GM19438 (cell line): ENCODE measurements around the gene MRPL1.
A peak's percentile ranks its signal among the peaks of the same experiment; 100 is the strongest.
"Not testable (repeated sequence)": the region's sequence is repeated elsewhere in the genome, so short reads cannot be mapped to it uniquely, and the experiment has no call there.

Experiments used
- ATAC-seq: cut with Tn5 transposase; IDR thresholded peaks from one replicate; pipeline ENCODE4 v1.9.1; 2021; ENCODE audit warnings: low read depth; ENCODE audit not compliant: unreplicated experiment

Gene MRPL1

DNA sequence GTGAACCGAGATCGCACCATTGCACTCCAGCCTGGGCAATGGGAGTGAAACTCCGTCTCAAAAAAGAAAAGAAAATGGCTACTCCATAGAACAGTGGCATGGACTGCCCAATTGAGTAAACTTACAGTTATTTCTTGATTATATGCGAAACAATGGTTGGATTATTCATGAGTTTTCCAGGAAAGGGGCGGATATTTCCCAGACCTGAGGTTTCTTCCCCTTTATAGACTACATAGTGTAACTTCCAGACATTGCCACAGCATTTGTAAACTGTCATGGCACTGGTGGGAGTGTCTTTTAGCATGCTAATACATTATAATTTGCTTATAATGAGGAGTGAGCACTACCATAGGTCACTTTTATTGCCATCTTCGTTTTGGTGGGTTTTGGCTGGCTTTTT lies 14.1 kb upstream of the MRPL1 start:
- no peak for ATAC-seq

DNA sequence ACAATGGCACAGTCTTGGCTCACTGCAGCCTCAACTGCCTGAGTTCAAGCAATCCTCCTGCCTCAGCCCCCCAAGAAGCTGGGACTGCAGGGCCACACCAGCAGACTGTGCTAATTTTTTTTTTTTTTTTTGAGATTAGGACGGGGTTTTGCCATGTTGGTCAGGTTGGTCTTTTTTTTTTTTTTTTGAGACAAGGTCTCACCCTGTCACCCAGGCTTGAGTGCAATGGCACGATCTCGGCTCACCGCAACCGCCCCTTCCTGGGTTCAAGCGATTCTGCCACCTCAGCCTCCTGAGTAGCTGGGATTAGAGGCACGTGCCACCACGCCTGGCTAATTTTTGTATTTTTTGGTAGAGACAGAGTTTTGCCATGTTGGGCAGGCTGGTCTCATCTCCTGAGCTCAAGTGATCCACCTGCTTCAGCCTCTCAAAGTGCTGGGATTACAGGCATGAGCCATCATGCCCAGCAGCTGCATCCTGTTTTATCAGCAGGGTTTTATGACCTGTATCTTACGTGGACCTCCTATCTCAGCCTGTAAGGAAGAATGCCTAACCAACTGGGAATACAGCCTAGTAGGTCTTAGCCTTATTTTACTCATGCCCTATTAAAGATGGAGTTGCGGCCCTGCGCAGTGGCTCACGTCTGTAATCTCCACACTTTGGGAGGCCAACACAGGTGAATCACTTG lies 13.2 kb upstream of the MRPL1 start:
- no peak for ATAC-seq

DNA sequence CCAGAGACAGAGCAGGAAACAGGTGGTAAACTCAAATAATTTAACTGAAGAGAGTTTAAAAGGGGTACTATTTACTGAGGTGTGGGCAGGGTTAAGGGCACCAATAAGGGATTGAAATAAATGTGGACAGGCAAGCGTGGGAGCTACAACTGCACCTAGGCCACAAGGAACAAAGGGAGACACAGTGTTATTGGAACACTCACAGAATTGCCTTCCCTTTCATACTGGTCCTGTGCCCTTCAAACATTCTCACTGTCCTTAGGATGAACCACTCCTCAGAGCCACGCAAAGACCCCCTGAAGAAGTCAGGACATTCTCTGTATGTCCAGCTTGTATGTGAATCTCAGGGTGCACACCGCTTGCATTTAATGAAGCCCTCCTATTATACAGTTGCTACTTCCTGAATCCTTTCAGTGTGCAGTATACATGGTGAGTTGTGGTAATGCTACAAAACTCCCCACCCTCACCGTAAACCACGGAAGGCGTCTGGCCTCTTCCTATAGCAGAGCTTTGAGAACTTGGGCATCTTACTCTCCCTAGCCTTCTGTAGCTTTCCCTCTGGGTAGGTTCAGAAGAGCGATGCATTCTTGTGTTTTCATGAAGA lies 9.6 kb upstream of the MRPL1 start:
- ATAC-seq = peak; percentile 75

DNA sequence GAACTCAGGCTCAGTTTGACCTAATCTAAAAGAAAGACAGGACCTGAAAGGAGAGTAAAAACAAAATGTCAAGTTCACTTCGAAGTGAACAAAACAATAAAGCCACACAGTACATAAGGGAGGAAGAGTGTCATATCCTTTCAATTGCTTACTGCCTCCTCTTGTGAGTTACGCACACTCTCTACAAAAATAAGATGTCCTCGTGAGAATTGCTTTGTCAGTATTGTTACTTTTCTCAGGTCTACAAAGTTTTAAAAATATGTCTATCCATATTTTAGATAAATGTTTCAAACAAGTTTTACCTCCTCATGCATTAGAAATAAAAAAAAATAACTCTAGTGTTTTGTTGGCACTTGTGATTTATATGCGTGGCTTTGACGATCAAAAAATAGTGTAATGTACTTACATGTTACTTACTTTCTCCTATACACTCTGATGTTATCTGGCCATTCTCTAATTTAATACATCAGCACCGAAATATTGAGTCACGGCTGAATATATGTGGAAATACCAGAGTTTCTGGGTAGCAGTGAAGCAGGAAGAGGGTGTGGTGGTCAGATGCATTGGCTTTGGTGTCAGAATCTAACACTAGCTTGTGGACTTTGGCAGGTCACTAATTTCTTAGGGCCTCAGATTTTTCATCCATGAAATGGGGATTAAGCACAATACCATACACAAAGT lies 8.1 kb upstream of the MRPL1 start:
- ATAC-seq = no peak

DNA sequence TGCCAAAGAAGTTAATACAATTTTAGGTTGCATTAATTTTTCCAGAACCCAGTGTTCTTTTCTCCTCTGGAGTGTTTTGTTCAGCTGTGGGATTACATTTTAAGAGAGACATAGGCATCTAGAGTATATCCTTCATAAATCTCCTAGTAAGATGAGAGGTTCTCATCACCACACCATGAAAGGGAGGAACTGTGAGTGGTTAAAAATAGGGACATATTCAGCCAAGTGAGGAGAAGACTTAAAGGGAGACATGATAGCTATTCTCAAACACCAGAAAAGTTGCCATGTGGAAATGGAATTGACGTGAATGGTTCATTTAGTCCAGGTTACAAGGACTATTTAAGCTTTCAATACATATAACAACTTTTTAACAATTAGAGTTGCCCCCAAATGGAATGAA lies 6.5 kb upstream of the MRPL1 start:
- no peak for ATAC-seq

DNA sequence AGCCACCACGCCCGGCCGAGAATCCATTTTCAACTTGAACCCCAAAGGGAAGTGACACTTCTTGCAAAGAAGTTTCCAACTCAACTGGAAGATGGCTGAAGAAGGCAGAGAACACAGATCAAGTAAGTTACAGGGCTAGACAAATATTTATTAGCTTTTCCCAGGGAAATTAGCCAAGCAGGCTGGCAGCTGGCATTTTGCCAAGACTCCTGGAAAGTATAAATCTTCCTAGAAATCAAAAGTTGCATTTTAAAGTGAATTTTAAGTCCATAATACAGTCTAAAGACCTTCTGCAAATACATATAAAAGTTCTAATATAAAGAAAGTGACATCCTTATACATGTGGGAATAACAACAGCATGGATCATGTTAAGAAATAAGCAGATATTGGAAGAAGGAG lies 3.4 kb upstream of the MRPL1 start:
- ATAC-seq = no peak

DNA sequence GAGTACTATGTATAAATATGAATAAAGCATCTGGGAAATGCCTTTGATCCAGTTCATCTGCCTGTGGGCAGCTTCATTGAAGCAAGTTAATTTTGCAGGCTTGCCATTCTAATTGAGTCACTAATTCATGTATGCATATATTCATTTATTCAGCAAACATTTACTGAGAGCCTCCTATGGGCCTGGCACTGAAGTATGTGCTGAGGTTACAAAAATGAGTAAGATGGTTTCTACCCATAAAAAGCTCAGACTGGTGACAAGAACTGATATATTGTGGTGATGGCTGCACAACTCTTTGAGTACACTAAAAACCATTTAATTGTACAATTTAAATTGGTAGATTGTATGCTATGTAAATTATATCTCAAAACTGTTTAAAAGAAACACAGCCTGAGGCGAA lies 1.1 kb upstream of the MRPL1 start:
- ATAC-seq = no peak

DNA sequence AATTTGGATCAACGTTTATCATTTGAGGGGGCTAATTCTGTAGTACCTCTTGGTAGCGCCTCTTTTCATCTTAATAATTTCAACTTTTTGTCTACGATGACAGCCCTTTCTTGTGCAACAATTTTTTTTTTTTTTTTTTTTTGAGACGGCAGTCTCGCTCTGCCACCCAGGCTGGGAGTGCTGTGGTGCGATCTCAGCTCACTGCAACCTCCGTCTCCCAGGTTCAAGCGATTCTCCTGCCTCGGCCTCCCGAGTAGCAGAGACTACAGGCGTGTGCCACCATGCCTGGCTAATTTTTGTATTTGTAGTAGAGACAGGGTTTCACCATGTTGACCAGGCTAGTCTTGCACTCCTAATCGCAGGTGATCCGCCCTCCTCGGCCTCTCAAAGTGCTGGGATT lies 711 bp downstream of the MRPL1 start:
- ATAC-seq = not testable (repeated sequence)

DNA sequence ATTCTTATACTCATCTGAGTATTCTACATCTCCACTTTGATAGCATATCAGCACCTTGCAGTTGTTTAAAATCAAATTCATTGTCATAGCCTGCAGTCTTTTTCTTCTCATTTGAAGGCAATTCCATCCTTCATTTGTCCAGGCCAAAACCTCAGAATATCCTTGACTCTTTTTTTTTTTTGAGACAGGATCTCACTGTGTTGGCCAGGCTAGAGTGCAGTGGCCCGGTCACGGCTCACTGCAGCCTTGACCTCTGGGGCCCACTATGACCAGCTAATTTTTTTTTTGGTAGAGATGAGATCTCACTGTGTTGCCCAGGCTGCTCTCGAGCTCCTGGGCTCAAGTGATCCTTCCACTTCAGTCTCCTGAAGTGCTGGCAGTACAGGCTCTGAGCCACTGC lies 2.6 kb downstream of the MRPL1 start:
- ATAC-seq = no peak

DNA sequence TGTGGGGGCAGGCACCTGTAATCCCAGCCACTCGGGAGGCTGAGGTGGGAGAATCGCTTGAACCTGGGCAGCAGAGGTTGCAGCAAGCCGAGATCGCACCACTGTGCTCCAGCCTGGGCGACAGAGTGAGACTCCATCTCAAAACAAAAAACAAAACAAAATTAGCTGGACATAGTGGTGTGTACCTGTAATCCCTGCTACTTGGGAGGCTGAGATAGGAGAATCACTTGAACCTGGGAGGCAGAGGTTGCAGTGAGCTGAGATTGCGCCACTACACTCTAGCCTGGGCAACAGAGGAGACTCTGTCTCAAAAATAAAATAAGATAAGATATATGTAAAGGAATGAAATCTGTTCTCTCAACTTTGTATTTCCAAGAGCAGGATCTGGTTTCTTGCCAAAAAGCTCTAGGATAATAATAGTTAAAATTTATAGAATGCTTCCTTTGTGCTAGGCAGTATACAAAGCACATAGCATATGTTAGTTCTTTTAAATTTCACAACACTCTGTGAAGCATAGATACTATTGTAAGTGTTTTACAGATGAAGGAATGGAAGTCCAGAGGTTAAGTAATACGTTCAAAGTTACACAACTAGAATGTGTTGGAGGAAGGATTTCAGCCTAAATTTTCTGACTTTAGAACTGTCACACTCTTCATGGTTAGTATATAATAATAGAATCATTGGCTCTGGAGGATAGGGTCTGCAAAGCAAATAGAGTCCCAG lies 10.3 kb downstream of the MRPL1 start:
- no peak for ATAC-seq

DNA sequence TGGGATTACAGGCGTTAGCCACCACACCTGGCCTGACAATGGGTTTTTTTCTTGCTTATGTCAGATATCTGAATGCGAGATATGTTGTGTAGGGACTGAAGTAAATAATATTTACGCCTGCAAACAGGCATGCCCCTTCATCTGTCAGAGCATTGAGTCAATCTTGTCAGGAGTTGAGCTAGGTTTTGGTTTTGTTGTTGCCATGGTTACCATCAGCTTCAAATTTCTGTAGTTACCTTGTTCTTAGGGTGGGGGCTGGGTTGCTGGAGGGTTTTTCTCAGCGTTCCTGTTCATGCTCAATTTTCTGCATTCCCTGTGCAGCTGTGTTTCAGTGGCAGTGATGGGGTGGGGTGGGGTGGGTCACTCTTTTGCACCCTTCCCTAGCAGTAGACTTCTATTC lies 14.5 kb downstream of the MRPL1 start:
- ATAC-seq = no peak

DNA sequence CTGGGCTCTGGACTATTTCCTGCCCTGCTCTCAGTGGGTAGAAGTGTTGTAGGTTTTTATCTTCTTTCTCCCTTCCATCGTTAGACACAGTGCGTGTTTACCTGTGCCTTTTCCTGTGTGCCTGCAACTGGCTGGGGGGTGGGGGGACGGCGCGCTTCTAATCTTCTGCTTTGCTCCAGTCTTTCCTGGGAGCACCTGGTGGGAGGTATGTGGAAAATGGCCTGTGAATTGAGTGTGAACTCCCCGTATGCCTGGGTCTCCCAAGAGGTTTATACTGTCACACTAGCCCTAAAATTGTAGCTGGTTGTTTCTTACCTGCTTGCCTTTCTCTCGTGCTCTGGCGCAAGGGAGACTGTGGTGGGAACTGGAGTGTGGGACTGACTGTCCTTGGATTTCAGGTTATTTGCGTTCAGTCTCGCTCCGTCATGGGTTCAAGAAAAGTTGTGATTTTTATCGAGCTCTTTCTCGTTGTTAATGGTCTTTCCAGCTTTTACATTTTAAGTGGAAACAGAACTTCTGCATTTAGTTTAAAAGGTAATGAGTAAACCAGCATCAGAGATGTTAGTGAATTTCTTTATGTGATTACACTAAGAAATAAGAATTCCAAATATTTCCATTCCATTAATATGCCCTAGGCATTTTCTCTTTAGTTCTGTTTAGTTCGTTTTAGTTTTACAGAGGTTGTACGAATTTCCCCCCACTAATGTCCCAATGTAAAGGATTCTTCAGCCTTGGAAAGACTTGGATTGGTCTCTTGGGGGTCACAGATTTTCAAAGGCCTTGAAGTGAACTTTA lies 15.3 kb downstream of the MRPL1 start:
- ATAC-seq = no peak

DNA sequence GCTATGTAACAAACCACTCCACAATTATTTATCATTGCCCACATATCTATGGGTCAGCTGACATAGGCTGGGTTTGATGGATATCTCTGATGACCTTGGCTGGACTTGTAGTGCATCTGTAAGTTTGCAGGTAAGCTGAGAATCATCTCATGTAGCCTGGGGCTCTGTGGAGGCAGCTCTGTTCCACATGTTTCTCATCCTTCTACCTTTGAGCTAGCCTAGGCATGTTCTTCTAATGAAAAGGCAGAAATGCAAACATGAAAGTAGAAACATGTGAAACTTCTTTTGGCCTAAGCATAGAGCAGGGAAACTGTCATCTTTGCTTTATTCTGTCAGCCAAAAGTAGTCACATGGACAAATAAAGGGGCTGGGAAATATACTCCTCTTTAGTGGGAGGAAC lies 18.2 kb downstream of the MRPL1 start:
- no peak for ATAC-seq

DNA sequence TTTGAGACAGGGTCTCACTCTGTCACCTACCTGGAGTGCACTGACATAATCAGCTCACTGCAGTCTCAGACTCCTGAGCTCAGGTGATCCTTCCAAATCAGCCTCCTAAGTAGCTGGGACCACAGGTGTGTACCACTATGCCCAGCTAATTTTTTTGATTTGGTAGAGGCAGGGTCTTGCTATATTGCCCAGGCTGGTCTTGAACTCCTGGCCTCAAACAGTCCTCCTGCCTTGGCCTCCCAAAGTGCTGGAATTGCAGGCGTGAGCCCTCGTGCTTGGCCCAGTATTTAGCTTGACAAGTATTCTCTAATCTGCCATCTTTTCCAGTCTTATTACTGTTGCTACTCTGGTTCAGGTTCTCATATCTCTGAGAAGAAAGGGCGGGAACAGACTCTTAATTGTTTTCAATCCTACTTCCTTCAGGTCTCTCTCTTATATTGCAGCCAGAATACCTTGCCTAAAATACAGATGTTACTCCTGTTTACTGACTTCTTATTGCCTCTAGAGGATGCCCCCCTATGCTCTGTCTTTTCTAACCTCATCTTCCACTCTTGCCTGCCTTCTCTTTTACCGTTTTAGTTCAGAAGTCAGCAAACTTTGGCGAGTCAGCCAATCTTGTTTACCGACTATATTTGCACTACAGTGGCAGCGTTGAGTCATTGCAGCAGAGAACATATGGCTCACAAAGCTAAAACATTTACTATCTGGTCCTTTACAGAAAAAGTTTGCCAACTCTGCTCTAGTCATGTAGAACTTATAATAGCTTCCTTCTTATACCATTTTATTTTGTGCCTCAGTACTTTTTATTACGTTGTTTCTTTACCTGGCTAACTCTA lies 19.0 kb downstream of the MRPL1 start:
- no peak for ATAC-seq

DNA sequence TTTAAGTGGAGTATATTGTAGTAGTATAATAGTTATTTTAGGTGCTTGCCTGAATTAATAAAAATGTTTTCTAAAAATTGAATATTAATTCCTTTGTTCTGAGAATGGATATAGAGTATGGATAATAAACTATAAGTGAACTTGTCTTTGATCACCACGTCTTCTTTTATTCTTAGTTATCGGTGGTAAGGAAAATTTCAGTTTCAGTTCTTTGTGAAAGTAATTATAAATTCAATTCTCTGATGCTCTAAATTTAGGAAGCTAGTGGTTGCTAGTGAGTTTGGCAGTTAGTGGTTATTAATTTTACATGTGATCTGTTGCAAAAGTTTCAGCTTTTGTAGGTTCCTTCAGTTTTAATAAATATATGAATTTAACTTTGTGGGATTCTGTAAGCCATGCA lies 30.8 kb downstream of the MRPL1 start:
- no peak for ATAC-seq

DNA sequence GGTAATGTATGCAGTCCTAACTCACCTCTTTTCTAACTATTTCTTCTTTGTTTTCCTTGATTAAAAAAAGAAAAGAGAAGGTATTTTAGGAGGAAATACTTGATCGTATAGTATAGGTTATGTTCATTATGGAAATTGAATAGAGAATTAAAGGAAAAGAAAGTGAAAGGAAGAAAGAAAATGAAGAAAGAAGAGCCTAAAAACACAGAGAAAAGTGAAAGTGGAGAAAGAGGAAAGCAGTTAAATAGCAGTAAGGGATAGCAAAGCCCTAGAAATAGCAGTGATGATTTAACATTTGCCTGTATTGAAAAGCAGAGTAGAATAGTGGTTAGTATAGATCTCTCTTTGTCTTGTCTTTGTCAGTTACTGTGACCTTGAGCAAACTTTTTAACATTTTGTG lies 37.0 kb downstream of the MRPL1 start:
- ATAC-seq = no peak

DNA sequence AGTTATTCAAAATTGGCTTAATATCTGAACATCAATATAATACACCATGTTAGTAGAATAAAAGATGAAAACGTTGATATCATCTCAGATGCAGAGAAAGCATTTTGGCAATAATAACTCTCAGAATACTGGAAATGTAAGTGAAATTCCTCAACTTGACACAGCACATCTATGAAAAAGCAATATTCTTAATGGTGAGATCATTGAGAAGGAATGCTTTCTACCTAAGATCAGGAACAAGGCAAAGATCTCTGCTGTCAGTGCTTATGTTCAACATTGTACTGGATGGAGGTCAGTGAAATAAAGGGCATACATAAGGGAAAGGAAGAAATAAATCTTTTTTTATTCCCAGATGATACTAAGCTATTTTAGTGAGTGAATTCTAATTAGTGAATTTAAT lies 40.6 kb downstream of the MRPL1 start:
- ATAC-seq = no peak

DNA sequence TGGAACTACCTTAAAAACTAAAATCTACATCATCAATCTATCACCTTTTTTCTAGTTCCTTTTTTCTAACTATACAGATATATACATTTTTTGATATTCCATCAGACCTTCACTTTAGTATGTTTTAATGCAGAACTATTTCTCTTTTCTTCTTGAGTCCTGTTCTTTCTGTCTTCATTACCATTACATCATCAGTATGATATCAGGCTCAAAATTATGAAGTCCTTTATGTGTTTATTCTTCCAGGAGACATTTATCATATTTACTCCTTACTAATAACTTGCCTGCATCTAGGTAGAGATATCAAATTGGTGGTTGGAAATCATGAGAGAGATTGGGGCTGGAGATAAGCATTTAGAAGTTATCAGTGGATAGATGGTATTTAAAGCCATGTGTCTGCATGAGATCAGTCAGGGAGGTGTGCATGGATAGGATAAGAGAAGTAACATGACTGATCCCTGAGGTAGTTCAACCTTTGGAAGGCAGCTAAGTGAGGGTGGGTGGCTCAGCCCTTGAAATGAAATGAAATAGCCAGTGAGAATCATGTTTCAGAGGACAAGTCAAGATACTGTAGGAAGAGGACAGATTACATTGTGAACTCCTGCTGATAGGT lies 43.1 kb downstream of the MRPL1 start:
- ATAC-seq = no peak

DNA sequence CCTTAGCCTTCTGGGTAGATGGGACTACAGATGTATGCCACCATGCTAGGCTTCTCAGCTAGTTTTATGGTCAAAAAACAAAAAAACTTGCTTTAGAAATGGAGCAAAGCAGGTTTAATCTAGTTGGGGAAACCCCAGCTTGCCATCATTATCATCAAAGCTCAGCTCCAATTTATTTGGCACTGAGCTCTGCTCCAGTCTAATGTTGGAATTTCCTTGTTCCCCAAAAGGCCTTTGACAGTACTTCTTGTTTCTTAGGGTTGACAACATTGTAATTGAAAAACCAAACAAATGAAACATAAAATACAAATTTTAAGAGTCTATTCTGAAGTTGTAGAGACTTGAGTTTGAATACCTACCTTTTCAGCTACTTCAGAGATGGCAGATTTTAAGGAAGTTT lies 48.0 kb downstream of the MRPL1 start:
- no peak for ATAC-seq
